Stimulated activated naive CD8-positive, alpha-beta T cell treated with anti-CD3 and anti-CD28 coated beads, Interleukin-15, Interleukin-2, amounts not matched to agents 100 U/mL and 50 U/mL, for 24 hours (primary cell): Measurements from ENCODE around the gene RBBP8.

ENCODE experiments used
- ATAC-seq: fragments of 150-1000 bp; cut with Tn5 transposase; one replicate; pipeline ENCODE4 v1.10.0; 2021
- DNase-seq: peaks from one replicate; pipeline ENCODE4 v3.0.0; 2021

The RBBP8 gene

DNA sequence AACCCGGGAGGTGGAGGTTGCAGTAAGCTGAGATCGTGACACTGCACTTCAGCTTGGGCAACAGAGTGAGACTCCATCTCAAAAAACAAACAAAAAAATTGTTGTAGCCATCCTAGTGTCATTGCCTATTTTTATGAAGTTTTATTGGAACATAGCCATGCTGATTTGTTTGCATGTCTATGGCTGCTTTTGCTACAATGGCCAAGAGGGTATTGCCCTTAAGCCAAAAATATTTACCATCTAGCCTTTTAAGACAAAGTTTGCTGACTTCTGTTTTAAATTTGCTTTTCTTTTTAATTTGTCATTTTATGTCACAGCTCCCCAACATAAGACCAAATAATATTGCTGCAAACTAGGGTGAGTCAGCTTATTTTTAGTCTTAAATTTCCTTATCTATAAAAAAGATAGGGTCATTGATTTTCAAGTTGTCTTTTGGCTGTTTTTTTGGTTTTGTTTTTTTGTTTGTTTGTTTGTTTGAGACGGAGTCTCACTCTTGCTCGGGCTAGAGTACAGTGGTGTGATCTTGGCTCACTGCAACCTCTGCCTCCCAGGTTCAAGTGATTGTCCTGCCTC, 132.2 kb downstream of the RBBP8 start:
- DNase-seq, result no peak
- ATAC-seq, result no peak

DNA sequence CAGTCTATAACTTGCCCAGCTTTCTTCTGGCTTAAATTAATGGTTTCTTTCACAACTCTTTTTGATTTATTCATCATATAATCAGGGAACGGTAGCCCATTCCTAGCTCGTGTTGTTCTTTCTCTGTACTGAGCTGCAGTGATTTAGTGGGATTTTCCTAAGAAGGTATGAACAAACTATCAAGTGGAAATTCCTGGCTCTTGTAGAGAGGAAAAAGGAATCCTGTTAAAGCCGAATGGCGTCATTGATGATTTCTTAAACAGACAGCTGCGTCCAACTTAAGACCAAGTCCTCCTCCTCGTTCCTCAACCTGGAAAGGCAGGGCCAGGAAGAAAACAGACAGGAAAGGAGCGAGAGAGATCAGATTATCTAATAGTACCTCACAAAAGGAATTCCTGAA, 132.9 kb downstream of the RBBP8 start:
- no peak for DNase-seq
- ATAC-seq, result no peak

DNA sequence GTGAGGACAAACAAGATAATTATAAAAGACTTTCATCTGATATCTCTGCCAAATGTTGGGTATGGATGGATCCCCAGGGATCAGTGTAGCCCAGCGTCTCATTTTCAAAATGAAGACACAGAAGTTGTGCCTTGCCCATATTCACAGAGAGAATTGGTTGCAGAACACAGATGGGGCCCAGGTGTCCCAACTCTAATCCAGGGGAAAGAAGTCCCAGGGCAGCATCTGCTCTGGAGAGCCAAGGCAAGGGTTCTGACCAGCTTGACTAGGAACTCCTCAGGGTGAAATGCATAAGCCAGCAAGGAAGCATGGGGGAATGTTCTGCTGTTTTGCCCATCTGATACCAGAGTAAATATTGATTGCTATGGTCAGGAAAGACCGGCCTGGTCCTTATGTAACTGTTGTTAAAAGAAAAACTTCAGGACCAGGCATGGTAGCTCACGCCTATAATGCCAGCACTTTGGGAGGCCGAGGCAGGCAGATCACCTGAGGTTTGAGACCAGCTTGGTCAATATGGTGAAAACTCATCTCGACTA, 133.4 kb downstream of the RBBP8 start:
- no peak for DNase-seq

GRCh38 chr18:23067236-23067635, 134.1 kb downstream of the RBBP8 start:
- DNase-seq (no peak), ATAC-seq (no peak)

More for the DNA sequence above, 133.4 kb downstream of the RBBP8 start:
- ATAC-seq, result no peak

GRCh38 chr18:23068011-23068410, 134.9 kb downstream of the RBBP8 start:
- ATAC-seq (no peak), DNase-seq (no peak)

DNA sequence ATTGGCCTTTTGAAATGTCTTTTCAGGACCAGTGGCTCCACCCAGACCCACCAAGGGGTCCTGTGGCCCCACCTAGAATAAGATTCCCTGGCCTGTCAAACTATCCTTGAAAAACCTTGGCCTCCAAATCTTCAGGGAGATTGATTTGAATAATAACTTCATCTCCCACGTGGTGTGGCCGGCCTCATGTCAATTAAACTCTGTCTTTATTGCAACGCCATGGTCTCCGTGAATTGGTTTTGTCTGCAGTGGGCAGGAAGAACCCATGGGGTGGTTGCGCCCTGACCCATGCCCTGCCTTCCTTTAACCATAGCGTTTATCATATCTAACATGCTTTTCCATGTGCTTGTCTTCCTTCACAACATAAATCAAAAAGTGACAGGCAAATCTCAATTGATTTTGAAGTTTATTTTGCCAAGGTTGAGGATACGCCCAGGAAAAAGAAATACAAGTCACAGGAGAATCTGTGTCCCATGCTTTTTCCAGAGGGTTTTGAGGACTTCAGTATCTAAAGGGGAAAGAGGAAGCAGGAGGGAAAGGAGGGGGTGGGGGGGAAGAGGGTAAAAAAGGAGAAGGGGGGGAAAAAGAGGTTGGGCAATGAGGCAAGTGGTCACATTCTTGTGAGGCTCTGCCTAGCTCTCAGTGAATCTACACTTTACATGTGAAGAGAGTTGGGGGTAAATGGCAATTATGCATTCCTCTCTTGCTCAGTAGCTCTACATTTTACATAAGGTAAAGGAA, 135.6 kb downstream of the RBBP8 start:
- no peak for DNase-seq
- ATAC-seq, result no peak

DNA sequence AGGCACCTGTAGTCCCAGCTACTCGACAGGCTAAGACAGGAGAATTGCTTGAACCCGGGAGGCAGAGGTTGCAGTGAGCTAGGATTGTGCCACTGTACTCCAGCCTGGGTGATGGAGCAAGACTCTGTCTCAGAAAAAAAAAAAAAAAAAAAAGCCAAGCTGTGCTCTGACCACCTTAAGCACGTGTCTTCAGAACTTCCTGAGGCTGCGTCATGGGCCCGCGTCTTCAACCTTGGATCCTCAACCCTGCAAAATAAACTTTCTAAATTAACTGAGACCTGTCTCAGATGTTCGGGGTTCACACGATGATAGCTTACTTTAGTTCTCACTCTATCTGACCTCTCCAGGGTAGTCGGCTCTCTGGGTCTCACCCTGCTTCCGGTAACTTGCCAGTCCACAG, 136.4 kb downstream of the RBBP8 start:
- ATAC-seq (no peak), DNase-seq (peak; percentile 21)

GRCh38 chr18:23069898-23070297, 136.8 kb downstream of the RBBP8 start:
- DNase-seq, result no peak
- ATAC-seq, result no peak

- DNase-seq (peak; percentile 72), ATAC-seq (peak; percentile 95)
These were observed 138.2 kb downstream of the RBBP8 start for GRCh38 chr18:23071285-23071684.

GRCh38 chr18:23072079-23072478, 139.0 kb downstream of the RBBP8 start:
- DNase-seq (no peak), ATAC-seq (no peak)

DNA sequence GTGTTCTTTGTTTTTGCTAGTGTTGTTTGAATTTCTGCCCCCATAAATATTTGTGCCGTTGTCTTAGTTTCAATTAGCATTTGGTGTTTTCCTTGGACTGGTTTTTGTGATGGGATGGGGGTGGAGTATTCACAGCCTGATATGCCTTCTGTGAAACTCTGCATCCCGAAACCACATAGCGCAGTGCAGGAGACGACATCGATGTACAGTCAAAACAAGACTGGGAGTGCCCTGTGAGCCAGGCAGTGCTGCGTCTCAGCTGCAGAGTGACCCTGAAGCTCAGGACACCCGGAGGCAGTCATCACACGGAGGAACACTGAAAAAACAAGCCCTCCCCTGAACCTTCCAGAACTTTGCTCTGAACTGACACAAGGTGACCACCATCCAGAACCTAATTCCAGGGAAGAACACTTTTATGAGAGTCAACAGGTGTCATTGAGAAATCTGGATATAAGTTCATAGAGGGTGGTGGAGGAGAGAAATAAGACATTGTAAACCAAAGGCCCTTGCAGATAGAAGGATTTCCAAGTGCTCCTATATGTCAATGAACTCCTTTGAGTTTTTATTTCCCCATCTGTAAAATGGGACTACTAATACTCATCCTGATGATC, 141.0 kb downstream of the RBBP8 start:
- no peak for ATAC-seq
- no peak for DNase-seq
